ENCODE measurements around the gene VPS9D1.

DNA sequence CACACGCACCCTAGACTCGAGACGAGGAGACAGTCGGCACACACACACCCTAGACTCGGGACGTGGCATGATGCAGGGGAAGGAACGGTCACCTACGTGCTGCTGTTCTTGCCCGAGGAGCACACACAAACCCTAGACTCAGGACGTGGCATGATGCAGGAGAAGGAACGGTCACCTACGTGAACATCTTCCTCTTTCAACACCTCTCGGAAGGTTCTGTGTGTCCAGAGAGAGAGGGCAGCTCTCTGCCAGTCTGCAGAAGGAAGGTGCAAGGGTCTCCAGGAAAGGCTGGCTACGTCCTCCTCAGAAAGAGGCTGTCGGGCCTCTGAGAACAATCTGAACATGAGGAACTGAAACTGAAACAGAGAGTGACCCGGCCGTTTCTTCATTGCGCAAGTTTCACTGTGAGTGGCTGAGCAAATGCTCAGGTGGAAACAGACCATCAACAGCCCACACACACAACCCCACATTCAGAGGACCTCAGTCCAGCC lies 44.1 kb upstream of the VPS9D1 start:
- TF ChIP-seq CTCF (IDR thresholded peaks at IDR 0.05) = no peak
- peak; percentile 67 for TF ChIP-seq POLR2A (IDR thresholded peaks at IDR 0.05)
